Measurements from ENCODE around the gene ACBD3. TPM values are rescaled to one million over a fixed set of nuclear protein-coding genes. Genes with fewer than 3 reads are reported as not detected.

The ACBD3 gene
- total RNA-seq, 4 donors from 2014 or later, result 30.0 to 48.8 (median 34.3) TPM

DNA sequence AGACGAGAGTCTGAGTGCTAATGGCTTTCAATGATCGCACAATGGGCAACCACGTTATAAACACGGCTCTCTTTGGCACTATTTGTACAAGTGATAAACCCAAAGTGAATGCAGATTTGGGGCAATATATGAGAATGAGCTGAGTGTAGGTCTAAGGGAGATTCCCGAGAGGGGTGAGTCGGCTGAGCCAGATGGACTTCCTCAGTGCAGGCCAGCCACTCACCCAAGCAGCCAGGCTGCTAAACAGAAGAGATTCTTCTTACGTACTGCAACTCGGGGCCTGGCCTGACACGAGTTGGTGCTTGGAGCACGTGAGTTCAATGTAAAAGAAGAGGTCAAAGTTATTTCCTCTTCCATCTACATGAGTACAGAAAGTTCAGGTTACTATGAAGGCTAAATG, 30.7 kb upstream of the ACBD3 start:
- ATAC-seq, result no peak
- TF ChIP-seq POLR2A (IDR thresholded peaks at IDR 0.05) (no peak), POLR2AphosphoS5 (IDR thresholded peaks at IDR 0.05) (no peak), EP300 (IDR thresholded peaks at IDR 0.05) (no peak)
- TF ChIP-seq, protein P1, sequence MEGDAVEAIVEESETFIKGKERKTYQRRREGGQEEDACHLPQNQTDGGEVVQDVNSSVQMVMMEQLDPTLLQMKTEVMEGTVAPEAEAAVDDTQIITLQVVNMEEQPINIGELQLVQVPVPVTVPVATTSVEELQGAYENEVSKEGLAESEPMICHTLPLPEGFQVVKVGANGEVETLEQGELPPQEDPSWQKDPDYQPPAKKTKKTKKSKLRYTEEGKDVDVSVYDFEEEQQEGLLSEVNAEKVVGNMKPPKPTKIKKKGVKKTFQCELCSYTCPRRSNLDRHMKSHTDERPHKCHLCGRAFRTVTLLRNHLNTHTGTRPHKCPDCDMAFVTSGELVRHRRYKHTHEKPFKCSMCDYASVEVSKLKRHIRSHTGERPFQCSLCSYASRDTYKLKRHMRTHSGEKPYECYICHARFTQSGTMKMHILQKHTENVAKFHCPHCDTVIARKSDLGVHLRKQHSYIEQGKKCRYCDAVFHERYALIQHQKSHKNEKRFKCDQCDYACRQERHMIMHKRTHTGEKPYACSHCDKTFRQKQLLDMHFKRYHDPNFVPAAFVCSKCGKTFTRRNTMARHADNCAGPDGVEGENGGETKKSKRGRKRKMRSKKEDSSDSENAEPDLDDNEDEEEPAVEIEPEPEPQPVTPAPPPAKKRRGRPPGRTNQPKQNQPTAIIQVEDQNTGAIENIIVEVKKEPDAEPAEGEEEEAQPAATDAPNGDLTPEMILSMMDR (IDR thresholded peaks at IDR 0.05), result no peak
- Histone ChIP-seq H3K9me3 (no peaks in the 10 kb centered on the region), H3K36me3 (no peaks in the 10 kb centered on the region), H3K27ac (no peak overlapping the region), H3K4me3 (no peak overlapping the region), H3K4me1 (no peaks in the 10 kb centered on the region), H3K27me3 (no peaks in the 10 kb centered on the region)
- WGBS, 2 donors (ENCODE audit: low coverage in 1 of 2), result 29 to 51% methylated on average over 4 to 6 of the region's 10 CpGs

DNA sequence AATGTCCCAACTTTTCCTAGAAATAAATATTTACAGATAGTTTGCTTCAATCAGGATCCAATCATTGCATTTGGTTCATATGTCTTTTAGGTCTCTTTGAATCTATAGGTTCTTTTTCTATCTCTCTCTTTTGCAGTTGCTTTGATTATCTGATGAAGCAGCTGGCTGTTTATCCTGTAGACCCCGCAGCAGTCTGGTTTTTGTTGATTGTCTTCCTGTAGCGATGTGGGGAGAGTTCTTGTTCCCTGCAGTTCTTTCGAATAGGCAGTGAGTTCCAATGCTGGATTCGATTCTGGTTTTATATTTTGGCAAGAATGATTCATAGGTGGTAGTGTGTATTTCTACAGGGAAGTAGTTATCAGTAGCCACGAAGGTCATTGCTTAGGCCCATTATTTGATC, 29.5 kb upstream of the ACBD3 start:
- no peak overlapping the region for H3K27ac ChIP-seq

DNA sequence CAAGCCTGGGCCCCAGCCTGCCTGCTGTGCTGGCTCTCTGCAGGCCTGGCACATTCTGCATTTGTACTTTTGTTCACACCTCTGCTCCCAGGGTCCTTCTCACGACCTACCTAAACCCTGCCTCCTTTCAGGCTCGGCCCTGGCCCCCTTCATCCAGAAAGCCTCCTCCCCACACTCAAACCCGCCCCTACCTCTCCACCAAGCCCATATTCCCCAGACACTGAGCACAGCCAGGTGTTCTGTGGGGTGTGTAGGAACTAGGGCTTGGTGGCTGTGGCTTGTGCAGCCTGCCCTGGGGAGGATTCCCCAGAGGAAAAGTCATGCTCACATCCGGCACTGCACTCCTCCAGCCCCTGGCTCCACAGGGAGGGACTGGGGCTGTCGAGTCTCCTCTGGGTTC, 28.7 kb upstream of the ACBD3 start:
- Histone ChIP-seq H3K27me3 (no peaks in the 10 kb centered on the region), H3K4me1 (no peaks in the 10 kb centered on the region), H3K36me3 (no peaks in the 10 kb centered on the region), H3K4me3 (no peak overlapping the region), H3K9me3 (no peaks in the 10 kb centered on the region), H3K27ac (no peak overlapping the region)
- 70 to 77% methylated on average over 2 to 4 of the region's 5 CpGs for WGBS, 2 donors (ENCODE audit: low coverage in 1 of 2)
- no peak for ATAC-seq
- TF ChIP-seq POLR2A (IDR thresholded peaks at IDR 0.05), result no peak
- TF ChIP-seq, protein P1 (IDR thresholded peaks at IDR 0.05), result no peak
- no peak for TF ChIP-seq POLR2AphosphoS5 (IDR thresholded peaks at IDR 0.05)

More for the DNA sequence above, 29.5 kb upstream of the ACBD3 start:
- Histone ChIP-seq H3K36me3 (no peaks in the 10 kb centered on the region), H3K4me1 (no peaks in the 10 kb centered on the region), H3K9me3 (no peaks in the 10 kb centered on the region), H3K27me3 (no peaks in the 10 kb centered on the region), H3K4me3 (no peak overlapping the region)
- no peak for ATAC-seq
- 35 to 58% methylated on average over 4 to 5 of the region's 5 CpGs for WGBS, 2 donors (ENCODE audit: low coverage in 1 of 2)
- no peak for TF ChIP-seq POLR2A (IDR thresholded peaks at IDR 0.05)

DNA sequence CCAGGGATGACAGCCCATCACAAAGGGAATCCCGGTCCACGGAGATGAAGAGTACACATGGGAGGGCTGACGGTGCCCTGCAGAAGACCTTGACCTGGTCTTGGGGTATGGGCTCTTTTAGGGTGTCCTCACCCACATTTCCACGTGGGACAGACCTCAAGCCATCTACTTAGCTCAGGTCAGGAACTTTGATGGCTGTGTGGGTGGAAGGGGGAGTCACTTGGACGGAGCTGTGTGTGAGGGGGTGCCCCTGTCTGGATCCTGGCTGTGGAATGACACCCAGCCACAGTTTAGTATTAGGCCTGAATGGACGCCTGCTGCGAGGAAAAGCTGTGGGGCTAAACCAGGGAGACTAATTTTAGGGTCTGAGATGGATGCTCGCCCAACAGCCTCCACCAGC, 26.0 kb upstream of the ACBD3 start:
- Histone ChIP-seq H3K27ac (no peak overlapping the region), H3K9me3 (no peaks in the 10 kb centered on the region), H3K4me3 (no peak overlapping the region), H3K4me1 (no peaks in the 10 kb centered on the region), H3K36me3 (no peaks in the 10 kb centered on the region), H3K27me3 (no peaks in the 10 kb centered on the region)
- TF ChIP-seq POLR2AphosphoS5 (IDR thresholded peaks at IDR 0.05) (no peak), EP300 (IDR thresholded peaks at IDR 0.05) (no peak), POLR2A (IDR thresholded peaks at IDR 0.05) (no peak)
- WGBS, 2 donors (ENCODE audit: low coverage in 1 of 2), result 89% methylated on average over 4 of the region's 8 CpGs; no CpG with 5 or more reads in 1 of the 2 donors
- ATAC-seq, result no peak

DNA sequence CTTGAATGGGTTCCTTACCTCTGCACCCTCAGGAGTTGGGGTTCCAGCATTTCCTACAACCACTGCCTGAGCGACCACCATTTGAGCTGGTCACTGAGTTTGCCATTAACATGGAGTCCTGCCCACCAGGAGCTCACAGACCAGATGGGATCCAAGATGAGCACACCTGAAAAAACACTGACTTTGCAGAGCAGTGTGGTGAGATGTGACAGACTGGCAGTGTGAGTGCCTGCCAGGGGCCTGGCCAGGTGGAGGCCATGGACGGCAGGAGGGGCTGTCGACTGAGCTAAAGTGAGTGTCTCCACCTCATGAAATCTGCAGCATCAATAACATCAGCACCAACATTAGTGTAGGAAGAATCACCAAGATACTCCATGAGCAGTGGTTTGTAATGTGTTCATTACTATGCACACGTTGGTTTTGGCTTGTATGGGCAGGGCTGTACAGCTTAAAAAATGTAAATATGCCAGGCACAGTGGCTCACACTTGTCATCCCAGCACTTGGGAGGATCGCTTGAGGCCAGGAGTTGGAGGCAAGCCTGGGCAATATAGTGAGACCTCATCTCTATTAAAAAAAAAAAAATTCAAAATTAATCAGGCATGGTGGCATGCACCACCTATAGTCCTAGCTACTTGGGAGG, 24.8 kb upstream of the ACBD3 start:
- Histone ChIP-seq H3K9me3 (no peaks in the 10 kb centered on the region), H3K4me1 (no peaks in the 10 kb centered on the region), H3K4me3 (no peak overlapping the region), H3K27me3 (no peaks in the 10 kb centered on the region), H3K36me3 (no peaks in the 10 kb centered on the region), H3K27ac (no peak overlapping the region)
- TF ChIP-seq POLR2A (IDR thresholded peaks at IDR 0.05) (no peak), EP300 (IDR thresholded peaks at IDR 0.05) (no peak), POLR2AphosphoS5 (IDR thresholded peaks at IDR 0.05) (no peak)
- TF ChIP-seq, protein P1 (IDR thresholded peaks at IDR 0.05), result no peak
- 40 to 80% methylated on average over 1 of the region's 5 CpGs for WGBS, 2 donors (ENCODE audit: low coverage in 1 of 2)
- no peak for ATAC-seq

DNA sequence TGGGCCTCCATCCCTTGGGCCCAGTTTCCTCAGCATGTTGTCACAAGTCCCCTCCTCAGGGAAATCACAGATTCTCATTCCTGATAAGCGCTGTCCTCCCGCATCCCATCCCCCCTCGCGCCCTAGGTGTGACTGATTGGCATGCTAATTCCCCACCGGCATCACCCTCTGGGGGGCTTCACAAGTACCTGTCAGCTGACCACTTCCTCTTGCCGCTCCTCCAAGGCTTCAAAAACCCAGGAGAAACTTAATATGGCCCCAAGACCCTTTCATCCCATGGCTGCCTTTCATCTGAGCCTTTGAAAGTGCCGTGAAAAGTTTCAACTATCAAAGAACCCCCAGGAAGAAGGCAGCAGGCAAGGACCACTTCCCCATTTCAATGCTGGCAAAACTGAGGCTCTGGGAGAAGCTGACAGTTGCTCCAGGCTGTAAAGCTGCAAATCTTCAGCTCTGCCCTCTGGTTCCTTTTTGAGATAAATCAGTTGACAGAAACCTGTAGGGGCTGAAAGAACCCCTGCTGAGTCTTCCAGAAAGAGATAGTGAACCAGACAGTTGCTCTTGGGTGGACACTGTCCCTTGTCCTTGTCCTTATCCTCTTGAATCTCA, 24.1 kb upstream of the ACBD3 start:
- no peak overlapping the region for H3K27ac ChIP-seq
- ATAC-seq, result no peak
- no peak for TF ChIP-seq EP300 (IDR thresholded peaks at IDR 0.05)
- no peak for TF ChIP-seq POLR2A (IDR thresholded peaks at IDR 0.05)
- TF ChIP-seq, protein P1 (IDR thresholded peaks at IDR 0.05), result no peak
- TF ChIP-seq POLR2AphosphoS5 (IDR thresholded peaks at IDR 0.05), result no peak
- no peaks in the 10 kb centered on the region for H3K27me3 ChIP-seq
- WGBS, 2 donors (ENCODE audit: low coverage in 1 of 2), result 59 to 73% methylated on average over 5 of the region's 7 CpGs
- H3K9me3 ChIP-seq, result no peaks in the 10 kb centered on the region
- no peaks in the 10 kb centered on the region for H3K4me1 ChIP-seq
- H3K4me3 ChIP-seq, result no peak overlapping the region
- no peaks in the 10 kb centered on the region for H3K36me3 ChIP-seq

Measured in gastroesophageal sphincter (tissue), 4 donors.